CD8-positive, alpha-beta memory T cell (primary cell): ENCODE measurements around the gene FAM13B. TPM values are rescaled to one million over a fixed set of nuclear protein-coding genes. Genes with fewer than 3 reads are reported as not detected.

ENCODE experiments used
- CTCF ChIA-PET: fragments of 350-600 bp; sonication (Branson Sonifier 250); formaldehyde crosslinking; loops from one replicate; lab custom pipeline; 2021; ENCODE audit warnings: antibody characterized with exemption; lab: Charles Lee
- POLR2A ChIA-PET: fragments of 350-600 bp; sonication (Branson Sonifier 250); formaldehyde crosslinking; loops from one replicate; lab custom pipeline; 2021; ENCODE audit warnings: antibody characterized with exemption; lab: Charles Lee
- DNase-seq, 5 donors: peaks; one replicate each; pipeline versions ENCODE4 v3.0.0 to v3.0.0-alpha.2; 2020 to 2022; ENCODE audit warnings: mixed read lengths in 1 of 5
- H3K27ac ChIP-seq: one replicate; pipeline ENCODE4 v1.7.0; 2013; ENCODE audit warnings: low read depth, mild to moderate bottlenecking, low read length, moderate library complexity
- H3K27me3 ChIP-seq: 2 replicates; pipeline ENCODE4 v1.7.0; 2013; ENCODE audit warnings: low read length, mild to moderate bottlenecking; ENCODE audit not compliant: insufficient read depth, poor library complexity, severe bottlenecking
- H3K36me3 ChIP-seq: 2 replicates; pipeline ENCODE4 v1.7.0; 2013; ENCODE audit warnings: mild to moderate bottlenecking, low read length, moderate library complexity; ENCODE audit not compliant: insufficient read depth
- H3K4me1 ChIP-seq: 2 replicates; pipeline ENCODE4 v1.7.0; 2013; ENCODE audit warnings: mild to moderate bottlenecking, low read length, moderate library complexity; ENCODE audit not compliant: insufficient read depth
- H3K4me3 ChIP-seq: 2 replicates; pipeline ENCODE4 v1.7.0; 2013; ENCODE audit warnings: mild to moderate bottlenecking, low read length
- H3K9me3 ChIP-seq: 2 replicates; pipeline ENCODE4 v1.7.0; 2013; ENCODE audit warnings: mild to moderate bottlenecking, low read length
- H3K27ac Mint-ChIP-seq, 8 donors: one replicate each; pipeline ENCODE4 v1.8.0; 2020 to 2021; ENCODE audit warnings: mixed read lengths in 8 of 8, mild to moderate bottlenecking in 6 of 8, inconsistent platforms in 3 of 8, moderate library complexity in 3 of 8
- H3K27me3 Mint-ChIP-seq, 2 donors: one replicate each; pipeline ENCODE4 v1.8.0; 2020 to 2021; ENCODE audit warnings: mixed read lengths in 2 of 2, mild to moderate bottlenecking in 1 of 2, moderate library complexity in 1 of 2
- H3K36me3 Mint-ChIP-seq, 3 donors: one replicate each; pipeline ENCODE4 v1.8.0; 2020 to 2021; ENCODE audit warnings: mixed read lengths in 3 of 3, inconsistent platforms in 1 of 3, mild to moderate bottlenecking in 1 of 3
- H3K4me1 Mint-ChIP-seq, 3 donors: one replicate each; pipeline ENCODE4 v1.8.0; 2020 to 2021; ENCODE audit warnings: mixed read lengths in 3 of 3, inconsistent platforms in 1 of 3, mild to moderate bottlenecking in 1 of 3
- H3K4me3 Mint-ChIP-seq, 7 donors: one replicate each; pipeline ENCODE4 v1.8.0; 2020 to 2021; ENCODE audit warnings: mixed read lengths in 7 of 7, mild to moderate bottlenecking in 6 of 7, moderate library complexity in 4 of 7, inconsistent platforms in 2 of 7
- H3K9me3 Mint-ChIP-seq, 5 donors: one replicate each; pipeline ENCODE4 v1.8.0; 2020 to 2022; ENCODE audit warnings: mixed read lengths in 5 of 5, mild to moderate bottlenecking in 3 of 5, moderate library complexity in 2 of 5, inconsistent platforms in 1 of 5
- polyA plus RNA-seq: library from polyadenylated mRNA; unstranded; fragments of 300-500 nt; fragmentation: Illumina TruSeq; gene quantifications from one replicate; pipeline ENCODE4 v1.2.3, GENCODE V29; 2021
- total RNA-seq, 2 experiments: library from RNA; stranded (reverse); gene quantifications; one replicate each; pipeline ENCODE4 v1.2.3, GENCODE V29; 2021

FAM13B gene
- total and polyA plus RNA-seq, 3 experiments from 2014 or later, result 25.3 to 37.2 (median 28.9) TPM

DNA sequence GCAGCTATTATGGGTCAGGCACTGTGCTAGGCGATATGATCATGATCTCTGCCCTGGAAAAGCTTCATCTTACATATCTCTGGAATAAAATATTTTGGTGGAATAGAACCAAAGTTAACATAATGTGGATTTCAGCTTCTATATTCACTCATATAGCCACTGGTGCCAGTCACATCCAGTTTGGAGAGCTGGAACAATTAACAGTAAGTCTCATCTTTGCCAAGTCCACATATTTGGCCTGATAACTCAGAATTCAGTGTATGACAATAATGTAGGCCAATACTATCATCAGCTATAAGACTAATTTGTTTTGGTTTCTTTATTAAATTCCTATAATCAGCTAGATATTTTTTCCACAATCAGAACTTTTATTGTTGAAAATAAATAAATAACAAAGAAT is 5.9 kb upstream of the FAM13B start:
- POLR2A ChIA-PET, result interaction anchor here (0.5 to 0.6 kb wide), 2 partner anchors 93 to 1527 kb away, joined by 3 to 5 read pairs; no protein-coding TSS in a partner anchor
- no peak for DNase-seq
- Mint-ChIP-seq H3K27me3 (peaks cover 0 to 3% of the 10 kb centered on the region in 2 donors), H3K36me3 (no peaks in the 10 kb centered on the region), H3K4me1 (peaks cover 2 to 10% (median 7%) of the 10 kb centered on the region in 3 donors), H3K9me3 (no peaks in the 10 kb centered on the region), H3K27ac (no peak overlapping the region), H3K4me3 (no peak overlapping the region)
- H3K27me3 ChIP-seq, result no peaks in the 10 kb centered on the region
- H3K36me3 ChIP-seq, result no peaks in the 10 kb centered on the region
- H3K27ac ChIP-seq, result no peak overlapping the region
- no peaks in the 10 kb centered on the region for H3K9me3 ChIP-seq
- H3K4me1 ChIP-seq, result peaks cover 8% of the 10 kb centered on the region
- CTCF ChIA-PET, result interaction anchor here (0.7 to 2.3 kb wide), 3 partner anchors 30 to 156 kb away, joined by 3 to 12 read pairs (median 3); no protein-coding TSS in a partner anchor
- no peak overlapping the region for H3K4me3 ChIP-seq

DNA sequence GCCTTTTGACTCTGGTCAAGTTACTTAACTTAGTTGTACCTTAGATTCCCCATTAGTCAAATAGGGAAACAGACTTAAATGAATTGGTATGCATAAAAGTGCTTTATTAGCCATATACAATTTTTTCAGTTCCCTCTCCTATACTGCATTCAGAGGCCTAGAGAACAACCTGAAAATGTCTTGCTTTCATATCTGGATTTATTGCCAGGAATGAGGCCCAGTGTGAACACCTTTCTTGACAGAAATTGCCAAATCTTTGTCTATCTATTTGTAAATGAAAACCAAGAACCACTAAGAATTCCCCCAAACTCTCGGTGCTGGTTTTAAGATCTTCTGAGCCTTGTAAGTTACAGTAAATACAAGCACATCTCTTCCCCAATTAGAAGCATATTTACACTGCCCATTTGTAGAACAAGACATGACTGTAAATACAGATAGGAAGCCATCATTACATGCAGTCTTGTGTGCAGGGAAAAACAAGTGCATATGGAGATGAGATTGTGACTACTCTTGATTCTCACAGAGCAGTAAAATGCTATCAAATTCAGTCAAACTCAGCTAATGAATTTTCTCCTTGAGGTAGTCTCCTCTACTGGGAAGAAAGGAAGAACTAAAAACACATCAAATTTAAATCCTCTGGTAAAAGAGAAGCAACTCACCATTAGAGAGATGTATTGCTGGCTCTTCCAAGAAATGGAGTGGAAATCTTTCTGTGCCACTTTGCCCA is 5.2 kb upstream of the FAM13B start:
- Mint-ChIP-seq H3K36me3 (no peaks in the 10 kb centered on the region), H3K9me3 (no peaks in the 10 kb centered on the region), H3K27ac (no peak overlapping the region), H3K27me3 (peaks cover 0 to 3% of the 10 kb centered on the region in 2 donors), H3K4me1 (peaks cover 9 to 17% (median 14%) of the 10 kb centered on the region in 3 donors), H3K4me3 (no peak overlapping the region)
- POLR2A ChIA-PET, result interaction anchor here (0.5 kb wide), 1 partner anchor 1528 kb away, joined by 5 read pairs; no protein-coding TSS in a partner anchor
- Histone ChIP-seq H3K4me3 (no peak overlapping the region), H3K36me3 (no peaks in the 10 kb centered on the region), H3K4me1 (peaks cover 13% of the 10 kb centered on the region), H3K9me3 (no peaks in the 10 kb centered on the region), H3K27me3 (no peaks in the 10 kb centered on the region), H3K27ac (no peak overlapping the region)
- CTCF ChIA-PET, result interaction anchor here (2.5 to 4.1 kb wide), 2 partner anchors 40 to 95 kb away, joined by 13 to 17 read pairs; no protein-coding TSS in a partner anchor
- DNase-seq, result no peak

DNA sequence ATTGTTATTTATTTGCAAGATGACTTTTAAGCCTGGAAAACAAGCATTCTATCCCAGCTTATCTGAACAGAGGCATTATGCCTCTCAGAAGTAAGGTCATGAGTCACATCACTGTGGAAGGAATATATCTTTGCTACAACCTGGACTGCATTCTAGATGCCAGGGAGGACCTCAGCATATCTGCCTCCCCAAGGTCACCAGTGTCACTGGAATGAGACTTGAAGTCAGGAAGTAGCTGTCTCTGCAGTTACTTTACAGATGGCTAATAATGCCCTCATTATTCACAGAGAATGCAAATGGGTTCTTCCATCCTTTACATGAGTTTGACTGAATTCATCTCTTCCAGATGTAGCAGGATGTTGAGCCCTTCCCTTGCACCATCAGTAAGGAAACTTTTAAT is 4.4 kb upstream of the FAM13B start:
- H3K27ac Mint-ChIP-seq, result no peak overlapping the region
- H3K27me3 Mint-ChIP-seq, result peaks cover 0 to 3% of the 10 kb centered on the region in 2 donors
- no peaks in the 10 kb centered on the region for H3K9me3 ChIP-seq
- H3K4me1 ChIP-seq, result peaks cover 13% of the 10 kb centered on the region
- H3K36me3 ChIP-seq, result no peaks in the 10 kb centered on the region
- H3K4me1 Mint-ChIP-seq, result peaks cover 9 to 17% (median 14%) of the 10 kb centered on the region in 3 donors
- ChIA-PET POLR2A (no interaction called here), CTCF (interaction anchor here (1.1 to 4.1 kb wide), 3 partner anchors 36 to 96 kb away, joined by 3 to 17 read pairs (median 13); no protein-coding TSS in a partner anchor)
- H3K4me3 ChIP-seq, result no peak overlapping the region
- H3K27ac ChIP-seq, result no peak overlapping the region
- H3K9me3 Mint-ChIP-seq, result no peaks in the 10 kb centered on the region
- no peak for DNase-seq
- peaks cover 0 to 2% (median 0%) of the 10 kb centered on the region in 3 donors for H3K36me3 Mint-ChIP-seq
- no peak overlapping the region for H3K4me3 Mint-ChIP-seq
- H3K27me3 ChIP-seq, result no peaks in the 10 kb centered on the region

DNA sequence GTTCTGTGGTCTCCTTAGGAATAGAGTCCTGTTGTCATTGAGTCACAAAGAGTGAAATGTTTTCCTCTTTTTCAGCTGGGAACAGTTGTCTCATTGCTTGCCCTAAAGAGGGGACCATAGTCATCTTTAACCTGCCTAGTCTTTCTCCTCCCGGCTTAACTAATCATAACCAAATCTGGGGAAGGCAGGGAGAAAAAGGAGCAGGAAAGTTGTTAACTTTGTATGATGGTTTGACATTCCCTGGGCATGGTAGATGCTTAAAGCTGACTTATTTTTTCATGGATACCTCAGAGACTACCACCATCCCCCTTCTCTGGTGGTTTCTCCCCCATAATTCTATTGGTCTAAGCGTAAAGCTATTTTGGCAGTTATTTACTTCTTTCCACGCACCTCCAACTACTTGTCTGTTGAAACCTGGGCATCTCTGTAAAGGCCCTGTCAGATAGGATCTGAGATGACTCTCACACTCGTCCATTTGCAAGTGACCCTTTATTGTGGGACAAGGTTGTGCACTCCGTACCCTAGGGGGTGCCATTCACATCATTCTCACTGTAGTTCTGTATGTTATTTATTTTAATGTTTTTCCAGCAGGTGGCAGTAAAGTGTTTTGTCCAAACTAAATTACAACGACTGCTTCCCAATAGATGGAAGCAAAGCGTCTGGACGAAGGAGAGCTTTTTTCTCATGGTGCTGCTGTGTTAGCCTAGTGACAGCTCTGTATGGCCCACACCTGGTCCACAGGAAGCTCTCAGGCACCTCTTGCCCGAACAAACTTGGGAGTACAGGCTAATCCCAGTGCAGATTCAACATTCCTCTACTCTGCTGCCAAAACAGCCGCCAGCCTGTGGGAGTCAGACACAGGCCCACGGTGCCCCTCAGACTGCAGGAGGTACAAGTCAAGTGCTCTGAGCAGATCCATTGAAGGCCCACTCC is 3.0 kb upstream of the FAM13B start:
- POLR2A ChIA-PET, result no interaction called here
- Histone ChIP-seq H3K27me3 (no peaks in the 10 kb centered on the region), H3K9me3 (no peaks in the 10 kb centered on the region), H3K4me3 (no peak overlapping the region), H3K36me3 (no peaks in the 10 kb centered on the region), H3K27ac (no peak overlapping the region), H3K4me1 (peaks cover 25% of the 10 kb centered on the region)
- Mint-ChIP-seq H3K36me3 (peaks cover 0 to 10% (median 0%) of the 10 kb centered on the region in 3 donors), H3K4me1 (peaks cover 23 to 30% (median 28%) of the 10 kb centered on the region in 3 donors), H3K4me3 (peak overlapping the region; percentile 0 to 80 (median 21)), H3K27ac (peak overlapping the region in 7 of 8 donors; percentile 41 to 86 (median 75)), H3K27me3 (no peaks in the 10 kb centered on the region), H3K9me3 (no peaks in the 10 kb centered on the region)
- DNase-seq, result peak; percentile 40 to 74 (median 73)
- CTCF ChIA-PET, result interaction anchor here (0.7 to 4.4 kb wide), 21 partner anchors 10 to 141 kb away, joined by 3 to 34 read pairs (median 4); no protein-coding TSS in a partner anchor

DNA sequence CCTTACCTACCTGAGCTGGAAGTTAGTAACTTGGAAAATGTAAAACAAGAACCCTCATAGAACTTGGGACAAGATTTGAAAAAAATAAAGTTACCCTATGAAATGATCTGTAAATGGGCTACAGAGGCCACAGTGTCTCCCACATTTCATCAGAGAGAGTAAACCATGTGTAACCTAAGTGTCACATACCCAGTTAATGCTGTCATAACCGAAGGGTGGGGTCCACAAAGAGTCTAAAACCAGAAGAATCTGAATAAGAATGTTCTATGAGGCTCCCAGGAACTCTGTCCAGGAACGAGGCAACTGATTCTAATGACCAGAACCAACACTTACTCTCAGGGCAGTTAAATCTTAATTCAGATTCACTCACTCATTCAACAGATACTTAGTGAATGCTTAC is 1.0 kb upstream of the FAM13B start:
- Histone ChIP-seq H3K27ac (no peak overlapping the region), H3K27me3 (no peaks in the 10 kb centered on the region), H3K9me3 (no peaks in the 10 kb centered on the region), H3K4me3 (no peak overlapping the region), H3K36me3 (no peaks in the 10 kb centered on the region), H3K4me1 (peaks cover 45% of the 10 kb centered on the region)
- Mint-ChIP-seq H3K4me1 (peaks cover 40 to 50% (median 47%) of the 10 kb centered on the region in 3 donors), H3K27ac (peak overlapping the region; percentile 94 to 100 (median 99)), H3K27me3 (no peaks in the 10 kb centered on the region), H3K36me3 (peaks cover 0 to 11% (median 0%) of the 10 kb centered on the region in 3 donors), H3K9me3 (no peaks in the 10 kb centered on the region), H3K4me3 (peak overlapping the region; percentile 93 to 100 (median 99))
- no peak for DNase-seq
- ChIA-PET CTCF (interaction anchor here (0.8 to 4.4 kb wide), 5 partner anchors 8 to 99 kb away, joined by 3 to 34 read pairs (median 17); no protein-coding TSS in a partner anchor), POLR2A (no interaction called here)

DNA sequence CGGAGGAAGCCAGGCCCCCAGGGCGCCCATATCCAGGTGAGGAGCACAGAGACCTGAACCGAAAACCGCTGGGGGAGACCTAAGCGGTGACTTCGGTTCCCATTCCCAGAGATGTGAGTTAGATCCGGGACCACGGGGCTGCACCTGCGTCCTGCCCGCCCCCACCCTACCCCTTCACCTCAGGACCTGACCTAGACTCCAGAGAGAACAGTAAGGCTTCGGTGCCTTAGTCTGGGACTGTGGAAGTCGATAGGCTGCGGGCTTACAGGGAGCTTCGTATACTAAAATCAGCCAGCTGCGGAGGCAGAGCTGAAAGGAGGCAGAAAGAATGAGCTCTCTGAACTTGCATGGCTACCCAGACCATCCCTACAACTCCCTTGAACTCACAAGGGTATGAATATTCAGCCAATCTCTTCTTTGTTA is 518 bp upstream of the FAM13B start:
- Histone ChIP-seq H3K9me3 (no peaks in the 10 kb centered on the region), H3K27me3 (no peaks in the 10 kb centered on the region), H3K4me3 (peak overlapping the region; percentile 94), H3K27ac (peak overlapping the region; percentile 95), H3K36me3 (no peaks in the 10 kb centered on the region), H3K4me1 (peaks cover 50% of the 10 kb centered on the region)
- Mint-ChIP-seq H3K4me3 (peak overlapping the region; percentile 93 to 100 (median 99)), H3K27me3 (no peaks in the 10 kb centered on the region), H3K9me3 (no peaks in the 10 kb centered on the region), H3K4me1 (peaks cover 43 to 55% (median 52%) of the 10 kb centered on the region in 3 donors), H3K27ac (peak overlapping the region; percentile 94 to 100 (median 99)), H3K36me3 (peaks cover 0 to 11% (median 0%) of the 10 kb centered on the region in 3 donors)
- ChIA-PET POLR2A (no interaction called here), CTCF (interaction anchor here (0.8 to 4.4 kb wide), 2 partner anchors 14 to 35 kb away, joined by 3 to 34 read pairs; no protein-coding TSS in a partner anchor)
- DNase-seq, result no peak

DNA sequence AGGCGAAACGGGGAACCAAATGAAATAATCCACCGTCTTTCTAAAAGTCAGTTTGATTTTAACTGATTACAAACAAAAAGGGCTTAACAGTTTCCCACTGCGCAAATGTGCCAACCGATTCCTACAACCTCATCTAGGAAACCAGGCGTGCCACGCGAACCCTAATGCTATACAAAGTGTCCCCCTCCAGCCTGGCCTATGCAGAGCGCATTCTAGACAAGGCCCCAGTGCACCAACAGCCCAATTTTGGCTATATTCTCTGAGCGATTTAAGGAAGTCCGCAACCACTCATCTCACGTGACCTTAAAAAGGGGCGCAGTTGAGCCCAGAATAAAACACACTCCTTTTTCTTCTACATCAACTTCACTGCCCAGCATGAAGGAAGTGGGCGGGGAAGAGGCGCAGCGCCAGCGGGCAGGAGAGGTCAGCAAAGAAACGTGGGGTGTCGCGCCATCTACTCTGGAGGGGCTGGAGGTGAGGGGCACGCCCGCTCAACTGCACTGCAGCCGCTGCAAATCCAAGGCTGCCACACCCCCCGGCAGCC is 779 bp downstream of the FAM13B start:
- H3K27me3 ChIP-seq, result no peaks in the 10 kb centered on the region
- peak overlapping the region; percentile 93 to 100 (median 99) for H3K4me3 Mint-ChIP-seq
- no peaks in the 10 kb centered on the region for H3K36me3 ChIP-seq
- DNase-seq, result peak in 2 of 5 donors; percentile 50 to 73
- POLR2A ChIA-PET, result no interaction called here
- no peaks in the 10 kb centered on the region for H3K9me3 ChIP-seq
- H3K27ac Mint-ChIP-seq, result peak overlapping the region; percentile 94 to 100 (median 99)
- H3K36me3 Mint-ChIP-seq, result peaks cover 0 to 19% (median 0%) of the 10 kb centered on the region in 3 donors
- no peaks in the 10 kb centered on the region for H3K9me3 Mint-ChIP-seq
- H3K4me3 ChIP-seq, result peak overlapping the region; percentile 94
- peak overlapping the region; percentile 95 for H3K27ac ChIP-seq
- H3K4me1 ChIP-seq, result peaks cover 61% of the 10 kb centered on the region
- H3K27me3 Mint-ChIP-seq, result no peaks in the 10 kb centered on the region
- peaks cover 56 to 68% (median 65%) of the 10 kb centered on the region in 3 donors for H3K4me1 Mint-ChIP-seq
- CTCF ChIA-PET, result interaction anchor here (1.3 kb wide), 1 partner anchor 13 kb away, joined by 3 read pairs; no protein-coding TSS in a partner anchor
